Endothelial cell of hepatic sinusoid (primary cell): ENCODE data around the gene KLHDC4.
"Not testable (repeated sequence)": the region's sequence is repeated elsewhere in the genome, so short reads cannot be mapped to it uniquely, and the experiment has no call there.

Experiments used
- in situ Hi-C: cut with HindIII; loops from 2 replicates; pipeline ENCODE4 v1.10.0; 2017; ENCODE audit warnings: low sequenced_read_pairs

The KLHDC4 gene

DNA sequence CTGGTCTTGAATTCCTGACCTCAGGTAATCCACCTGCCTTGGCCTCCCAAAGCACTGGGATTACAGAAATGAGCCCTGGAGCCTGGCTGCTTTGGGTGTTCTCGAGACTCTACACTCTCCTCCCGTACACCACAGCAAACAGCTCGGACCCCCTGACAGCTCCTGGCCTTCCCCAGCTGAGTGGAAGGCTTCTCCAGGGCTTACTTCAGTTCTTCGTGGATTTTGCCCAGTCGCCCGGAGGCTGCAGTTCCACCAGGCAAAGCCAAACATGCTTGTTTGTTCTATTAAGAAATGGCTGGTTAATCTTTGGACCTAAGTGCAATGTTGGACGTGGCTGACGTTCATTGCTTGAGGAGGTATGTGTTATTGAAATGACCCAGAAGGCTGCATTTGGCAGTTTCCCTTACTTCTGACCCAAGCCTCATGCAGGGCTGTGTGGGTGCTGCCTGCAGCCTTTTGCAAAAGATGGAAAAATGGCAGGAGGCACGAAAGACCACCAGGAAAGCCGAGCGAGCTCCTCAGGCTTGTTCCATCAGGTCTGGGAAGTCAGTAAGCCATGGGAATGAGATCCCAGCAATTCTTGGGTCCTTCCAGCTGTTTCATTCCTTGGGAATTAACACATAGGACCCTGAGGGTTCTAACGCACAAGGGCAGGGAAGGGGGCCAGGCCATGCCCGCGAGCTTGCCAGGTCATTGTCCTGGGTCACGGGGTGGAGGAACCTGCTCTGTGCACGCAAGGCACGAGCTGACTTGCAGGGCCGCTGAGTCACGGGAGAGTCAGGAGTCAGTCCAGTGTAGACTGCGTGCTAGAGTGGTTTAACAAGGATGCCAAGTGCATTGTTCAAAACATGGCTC is 23.9 kb upstream of the KLHDC4 start:
- in situ Hi-C loops, result no loop called here

DNA sequence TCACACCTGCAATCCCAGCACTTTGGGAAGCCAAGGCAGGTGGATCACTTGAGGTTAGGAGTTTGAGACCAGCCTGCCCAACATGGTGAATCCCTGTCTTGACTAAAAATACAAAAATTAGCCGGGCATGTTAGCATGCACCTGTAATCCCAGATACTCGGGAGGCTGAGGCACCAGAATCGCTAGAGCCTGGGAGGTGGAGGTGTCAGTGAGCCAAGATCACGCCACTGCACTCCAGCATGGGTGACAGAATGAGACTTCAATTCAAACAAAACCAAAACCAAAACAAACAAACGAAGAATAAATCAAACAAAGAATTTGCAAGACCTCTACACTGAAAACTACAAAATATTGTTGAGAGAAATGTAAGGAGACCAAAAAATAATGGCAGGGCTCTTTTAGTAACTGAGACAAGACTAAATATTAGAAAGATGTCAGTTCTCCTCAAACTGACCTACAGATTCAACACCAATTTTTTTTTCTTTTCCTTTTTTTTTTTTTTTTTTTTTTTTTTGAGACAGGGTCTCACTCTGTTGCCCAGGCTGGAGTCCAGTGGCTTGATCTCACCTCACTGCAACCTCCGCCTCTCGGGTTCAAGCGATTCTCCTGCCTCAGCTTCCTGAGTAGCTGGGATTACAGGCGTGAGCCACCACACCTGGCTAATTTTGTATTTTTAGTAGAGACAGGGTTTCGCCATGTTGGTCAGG is 23.1 kb upstream of the KLHDC4 start:
- in situ Hi-C loops, result not testable (repeated sequence)

DNA sequence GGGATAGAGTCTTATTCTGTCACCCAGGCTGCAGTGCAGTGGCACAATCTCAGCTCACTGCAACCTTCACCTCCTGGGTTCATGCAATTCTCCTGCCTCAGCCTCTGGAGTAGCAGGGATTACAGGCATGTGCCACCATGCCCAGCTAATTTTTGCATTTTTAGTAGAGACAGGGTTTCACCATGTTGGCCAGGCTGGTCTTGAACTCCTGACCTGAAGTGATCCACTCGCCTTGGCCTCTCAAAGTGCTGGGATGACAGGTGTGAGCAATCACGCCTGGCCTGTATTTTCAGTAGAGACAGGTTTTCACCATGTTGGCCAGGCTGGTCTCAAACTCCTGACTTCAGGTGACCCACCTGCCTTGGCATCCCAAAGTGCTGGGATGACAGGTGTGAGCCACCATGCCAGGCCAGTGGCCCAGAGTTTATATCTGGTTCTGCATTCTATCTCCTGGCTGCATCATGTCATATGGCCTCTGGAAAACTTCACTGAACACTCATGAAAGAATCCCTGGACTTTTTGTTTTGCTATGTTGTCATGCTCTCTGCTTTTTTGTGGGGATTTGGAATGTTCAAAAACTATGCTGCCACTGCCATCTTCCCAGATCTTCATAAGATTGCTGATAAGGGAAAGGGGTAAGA is 21.8 kb upstream of the KLHDC4 start:
- in situ Hi-C loops, result not testable (repeated sequence)

DNA sequence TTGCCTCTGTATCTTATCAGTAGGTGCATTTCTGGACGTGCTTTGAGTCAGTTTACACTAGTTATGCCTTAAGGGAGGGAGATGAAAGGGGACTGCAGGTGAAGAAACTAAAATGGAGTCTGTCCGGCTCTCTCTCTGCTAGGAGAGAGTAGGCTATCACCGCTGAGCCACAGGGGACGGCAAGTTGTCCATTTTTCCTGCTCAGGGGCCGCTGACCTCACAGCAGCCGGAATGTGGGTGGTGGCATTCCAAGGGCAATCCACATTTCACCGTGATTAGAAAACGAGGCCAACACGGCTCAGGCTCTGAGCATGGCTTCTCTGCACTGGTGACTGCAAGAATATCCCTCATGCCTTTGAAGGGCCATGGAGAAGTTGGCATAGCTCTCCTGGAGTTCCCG is 19.0 kb upstream of the KLHDC4 start:
- in situ Hi-C loops, result no loop called here

DNA sequence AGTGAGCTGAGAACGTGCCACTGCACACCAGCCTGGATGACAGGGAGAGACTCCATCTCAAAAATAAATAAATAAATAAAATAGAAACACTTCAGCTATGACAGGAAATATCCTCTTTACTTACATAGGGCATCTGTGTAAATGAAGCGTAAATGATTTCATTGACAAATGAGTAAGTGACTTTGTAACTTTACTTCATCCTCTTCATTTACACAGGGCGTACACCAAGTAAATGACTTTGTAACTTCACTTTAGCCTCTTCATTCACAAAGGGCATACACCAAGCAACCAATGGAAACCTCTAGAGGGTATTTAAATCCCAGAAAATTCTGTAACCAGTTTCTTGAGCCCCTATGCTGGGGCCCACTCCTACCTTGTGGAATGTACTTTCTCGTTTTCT is 16.2 kb upstream of the KLHDC4 start:
- in situ Hi-C loops, result no loop called here

DNA sequence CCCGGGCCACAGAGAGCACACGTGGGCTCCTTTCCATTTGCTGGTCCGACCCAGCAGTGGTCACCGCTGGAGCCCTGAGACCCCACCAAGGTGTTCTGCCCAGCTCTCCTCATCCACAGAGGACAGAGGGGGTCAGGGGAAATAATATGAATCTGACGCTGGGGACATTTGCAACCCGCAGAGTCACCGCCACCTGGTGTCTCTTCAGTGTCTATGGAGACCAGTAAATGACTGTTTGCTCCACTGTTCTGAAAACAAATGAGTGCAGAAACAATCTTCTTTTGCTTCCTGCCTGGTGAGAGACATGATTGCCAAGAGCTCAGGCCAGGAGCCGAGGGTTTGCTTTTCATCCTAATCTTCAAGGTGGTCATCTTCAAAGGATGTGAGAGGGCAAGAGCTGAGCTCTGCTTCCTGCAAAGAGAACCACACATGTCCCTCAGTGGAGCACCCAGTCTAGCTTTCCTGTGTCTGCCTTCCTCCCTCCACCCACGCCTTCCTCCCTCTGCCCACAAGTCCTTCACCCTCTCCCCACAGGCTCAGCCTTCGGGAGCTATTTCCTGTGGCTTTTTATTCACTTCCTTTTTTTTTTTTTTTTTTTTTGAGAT is 14.7 kb upstream of the KLHDC4 start:
- in situ Hi-C loops, result no loop called here

DNA sequence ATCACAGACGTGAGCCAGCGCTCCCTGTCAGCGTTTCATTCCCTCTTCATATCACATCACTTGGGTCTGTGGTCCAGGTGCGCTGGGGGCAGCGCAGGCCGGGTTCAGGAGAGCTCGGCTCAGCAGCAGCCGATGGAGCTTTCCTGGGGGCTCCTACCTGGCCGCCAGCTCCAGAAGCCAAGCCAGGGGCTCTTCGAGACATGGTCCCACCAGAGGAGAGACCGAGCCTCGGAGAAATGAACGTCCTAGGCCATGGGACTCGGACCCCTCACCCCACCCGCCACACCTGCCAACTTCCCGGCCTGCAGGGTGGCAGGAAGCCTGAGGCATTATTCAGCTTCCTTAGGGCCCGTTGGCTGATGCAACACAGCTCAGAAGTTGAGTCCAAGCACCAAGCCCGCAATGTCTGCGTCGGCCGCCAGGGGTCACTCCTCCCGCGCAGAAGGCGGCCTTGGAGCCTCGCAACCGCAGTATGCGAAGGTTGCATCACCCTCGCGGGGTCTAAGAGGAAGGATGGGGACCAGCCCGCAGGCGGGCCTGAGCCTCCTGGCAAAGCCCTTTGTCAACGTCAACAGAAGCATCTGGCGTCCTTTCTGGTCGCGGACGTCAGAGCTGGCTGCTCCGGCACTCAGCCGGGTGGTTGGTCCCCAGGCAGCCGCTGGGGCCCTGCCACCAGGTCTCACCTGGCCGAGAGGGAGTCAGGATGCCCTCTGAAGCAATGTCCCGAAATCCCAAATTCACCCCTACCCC is 13.2 kb upstream of the KLHDC4 start:
- in situ Hi-C loops, result no loop called here

DNA sequence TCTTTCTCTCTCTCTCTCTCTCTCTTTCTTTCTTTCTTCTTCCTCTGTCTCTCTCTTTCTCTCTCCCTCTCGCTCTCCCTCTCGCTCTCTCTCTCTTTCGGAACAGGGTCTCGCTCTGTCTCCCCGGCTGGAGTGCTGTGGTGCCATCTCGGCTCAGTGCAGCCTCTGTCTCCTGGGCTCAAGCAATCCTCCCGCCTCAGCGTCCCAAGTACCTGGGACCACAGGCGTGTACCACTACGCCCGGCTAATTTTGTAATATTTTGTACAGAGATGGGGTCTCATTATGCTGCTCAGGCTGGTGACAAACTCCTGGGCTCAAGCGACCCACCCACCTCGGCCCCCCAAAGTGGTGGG is 12.7 kb upstream of the KLHDC4 start:
- in situ Hi-C loops, result no loop called here

DNA sequence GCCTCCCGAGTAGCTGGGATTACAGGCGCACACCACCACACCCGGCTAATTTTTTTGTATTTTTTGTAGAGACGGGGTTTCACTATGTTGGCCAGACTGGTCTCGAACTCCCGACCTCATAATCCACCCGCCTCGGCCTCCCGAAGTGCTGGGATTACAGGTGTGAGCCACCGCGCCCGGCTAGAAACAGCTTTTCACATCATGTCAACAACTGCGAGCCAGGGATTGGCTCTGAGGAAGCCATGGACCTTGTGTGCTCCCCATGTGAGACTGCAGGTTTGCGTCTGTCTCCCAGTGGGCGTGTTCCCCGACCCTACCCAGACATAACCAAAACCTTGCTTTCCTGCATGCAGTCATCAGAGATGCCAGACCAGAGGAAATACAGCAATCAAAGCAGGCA is 8.1 kb upstream of the KLHDC4 start:
- in situ Hi-C loops, result not testable (repeated sequence)

DNA sequence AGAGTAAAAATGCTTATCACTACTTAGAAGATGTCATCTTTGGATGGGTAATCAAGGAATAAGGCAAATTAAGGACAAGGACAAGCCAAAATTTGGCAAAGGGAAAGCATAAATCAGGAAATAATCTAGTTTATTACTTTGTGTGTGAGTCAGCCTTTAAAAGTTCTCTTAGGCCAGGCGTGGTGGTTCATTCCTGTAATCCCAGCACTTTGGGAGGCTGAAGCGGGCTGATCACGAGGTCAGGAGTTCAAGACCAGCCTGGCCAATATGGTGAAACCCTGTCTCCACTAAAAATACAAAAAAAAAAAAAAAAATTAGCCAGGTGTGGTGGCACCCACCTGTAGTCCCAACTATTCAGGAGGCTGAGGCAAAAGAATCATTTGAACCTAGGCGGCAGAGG is 1.7 kb upstream of the KLHDC4 start:
- in situ Hi-C loops, result not testable (repeated sequence)

DNA sequence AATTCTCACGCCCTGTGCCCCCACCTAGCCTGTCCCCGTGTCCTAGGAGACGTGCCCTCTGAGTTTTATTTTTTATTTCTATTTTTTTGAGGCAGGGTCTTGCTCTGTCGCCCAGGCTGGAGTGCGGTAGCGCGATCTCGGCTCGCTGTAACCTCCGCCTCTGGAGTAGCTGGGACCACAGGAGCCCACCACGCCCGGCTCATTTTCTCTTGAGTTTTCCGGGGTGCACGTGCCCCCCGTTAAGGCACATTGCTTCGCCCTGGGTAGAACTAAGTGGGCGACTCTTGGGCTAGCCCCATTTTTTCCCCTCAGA is 655 bp upstream of the KLHDC4 start:
- in situ Hi-C loops, result no loop called here

DNA sequence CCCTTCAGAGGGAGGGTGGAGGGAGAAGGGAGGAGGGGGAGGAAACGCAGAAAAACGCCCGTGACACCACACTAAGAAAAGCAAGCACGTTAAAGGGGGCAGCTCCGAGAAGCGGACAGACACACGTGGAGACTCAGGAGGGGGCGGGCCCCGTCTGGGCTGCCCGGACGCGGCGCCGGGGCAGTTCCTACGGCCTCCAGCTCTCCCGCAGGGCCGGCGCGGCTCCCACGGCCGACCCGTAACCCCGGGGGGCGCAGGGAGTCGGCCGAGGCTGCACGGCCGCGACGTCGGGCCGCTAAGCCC is 362 bp downstream of the KLHDC4 start:
- in situ Hi-C loops, result no loop called here

DNA sequence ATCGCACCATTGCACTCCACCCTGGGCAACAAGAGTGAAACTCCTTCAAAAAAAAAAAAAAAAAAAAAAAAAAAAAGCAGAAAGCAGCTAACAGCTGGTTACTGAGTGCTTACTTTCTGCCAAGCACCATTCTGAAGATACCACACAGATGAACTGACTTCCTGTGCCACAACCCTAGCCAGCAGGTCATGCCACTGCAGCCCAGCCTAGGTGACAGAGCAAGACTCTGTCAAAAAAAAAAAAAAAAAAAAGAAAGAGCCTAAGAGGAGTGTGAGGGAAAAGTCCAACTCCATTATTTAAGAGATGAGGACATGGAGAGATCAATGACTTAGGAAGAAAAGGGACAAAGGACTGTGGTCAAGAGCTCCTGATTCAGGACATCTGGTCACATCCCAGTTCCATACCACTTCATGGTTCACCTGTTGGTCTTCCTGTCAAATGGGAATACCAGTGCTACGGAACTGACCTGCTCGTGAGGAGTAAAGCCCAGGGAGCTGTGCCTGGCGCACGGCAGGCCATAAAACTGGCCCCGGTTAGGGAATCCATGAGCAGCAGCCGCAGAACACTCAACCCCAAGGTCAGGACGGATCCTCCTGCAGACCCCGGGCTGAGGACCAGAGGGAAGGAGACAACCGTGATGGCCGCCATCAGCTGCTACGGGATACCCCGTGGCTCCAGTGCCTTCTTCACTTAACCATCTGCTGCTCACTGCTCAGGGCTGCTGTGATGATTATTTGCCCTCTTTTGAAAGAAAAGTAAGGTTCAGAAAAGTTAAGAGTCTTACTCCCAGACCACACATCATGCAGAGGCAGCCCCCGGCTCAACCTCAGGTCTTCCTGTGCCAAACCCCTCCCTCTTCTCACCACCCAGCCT is 950 bp downstream of the KLHDC4 start:
- in situ Hi-C loops, result loop anchor here (5.0 kb wide), 1 partner anchor 43 kb away; no protein-coding TSS in a partner anchor

DNA sequence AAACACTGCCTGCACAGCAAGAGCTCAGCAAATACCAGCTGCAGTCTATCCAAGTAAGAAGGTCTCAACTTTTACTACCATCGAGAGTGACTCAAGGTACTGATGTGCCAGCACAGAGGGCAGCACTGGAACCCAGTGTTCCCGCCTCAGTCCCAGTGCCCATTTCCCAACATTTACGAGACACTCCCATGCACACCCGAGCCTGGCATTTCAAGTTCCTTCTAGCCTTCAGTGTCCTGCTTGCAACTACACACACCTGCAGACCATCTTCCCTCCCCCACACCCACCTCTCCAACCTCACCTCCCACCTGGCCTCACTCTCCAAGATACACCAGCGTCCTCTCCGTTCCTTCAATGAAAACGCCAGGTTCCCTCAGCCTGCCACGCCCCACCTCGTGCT is 3.2 kb downstream of the KLHDC4 start:
- in situ Hi-C loops, result loop anchor here (5.0 kb wide), 1 partner anchor 40 kb away; no protein-coding TSS in a partner anchor

DNA sequence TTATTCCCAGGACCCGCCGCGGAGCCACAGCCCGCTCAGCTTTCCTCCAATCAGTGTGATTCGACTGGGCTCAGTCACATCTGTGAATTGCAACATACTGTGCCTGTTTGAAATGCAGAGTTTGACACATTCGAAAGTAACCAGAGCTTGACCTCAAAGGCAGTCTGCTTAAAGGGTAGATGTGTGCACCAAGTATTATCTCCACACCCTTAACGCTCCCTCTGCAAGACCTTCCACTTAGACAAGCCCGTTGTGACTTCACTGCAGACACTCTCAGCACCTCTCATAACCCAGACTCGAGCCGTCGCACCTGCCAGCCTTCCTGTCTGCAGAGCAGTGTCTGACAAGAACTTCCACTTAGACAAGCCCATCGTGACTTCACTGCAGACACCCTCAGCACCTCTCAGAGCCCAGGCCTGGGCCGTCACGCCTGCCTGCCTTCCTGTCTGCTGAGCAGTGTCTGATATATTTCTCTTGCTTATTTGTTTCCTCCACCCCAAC is 3.7 kb downstream of the KLHDC4 start:
- in situ Hi-C loops, result loop anchor here (5.0 kb wide), 1 partner anchor 40 kb away; no protein-coding TSS in a partner anchor

DNA sequence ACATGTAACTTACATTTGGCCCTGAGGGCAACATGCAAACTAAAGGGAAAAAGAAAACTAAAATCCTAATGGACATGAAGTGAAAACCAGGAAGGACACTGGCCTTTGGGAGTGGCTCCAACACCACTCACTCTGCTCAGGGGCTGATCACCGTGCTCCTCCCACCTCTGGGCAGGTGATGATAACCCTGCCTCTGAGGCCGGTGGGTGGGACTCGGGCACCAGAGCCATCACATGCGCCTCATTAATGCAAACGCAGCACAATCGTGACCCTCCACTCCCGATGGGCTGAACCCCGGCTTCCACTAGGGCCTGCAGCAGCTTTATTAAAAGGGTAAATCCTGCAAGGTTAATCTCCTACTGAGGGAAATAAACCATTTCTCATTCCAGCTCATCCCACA is 4.7 kb downstream of the KLHDC4 start:
- in situ Hi-C loops, result loop anchor here (5.0 kb wide), 1 partner anchor 39 kb away; no protein-coding TSS in a partner anchor

DNA sequence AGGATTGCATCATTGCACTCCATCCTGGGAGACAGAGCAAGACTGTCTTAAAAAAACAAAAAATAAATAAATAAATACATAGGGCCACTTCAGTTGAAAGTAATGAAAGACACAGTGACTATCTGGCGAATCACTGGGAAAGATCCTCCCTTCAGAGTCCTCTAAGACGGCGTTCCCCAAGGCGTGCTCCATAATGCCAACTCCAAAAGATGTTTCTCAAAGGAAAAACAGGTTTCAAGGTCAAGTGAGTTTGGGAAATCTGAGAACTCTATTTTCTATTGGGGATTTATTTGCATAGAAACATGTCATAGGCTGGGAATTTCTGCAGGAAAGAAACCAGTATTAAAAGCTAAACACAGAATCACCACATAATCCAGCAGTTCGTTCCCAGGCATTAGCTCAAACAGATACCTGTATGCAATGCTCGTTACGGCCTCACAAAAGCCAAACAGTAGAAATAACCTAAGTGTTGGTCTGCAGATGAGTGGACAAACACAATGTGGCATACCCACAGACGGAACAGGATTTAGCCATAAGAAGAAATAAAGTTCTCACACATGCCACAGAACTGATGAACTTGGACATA is 7.9 kb downstream of the KLHDC4 start:
- in situ Hi-C loops, result no loop called here

DNA sequence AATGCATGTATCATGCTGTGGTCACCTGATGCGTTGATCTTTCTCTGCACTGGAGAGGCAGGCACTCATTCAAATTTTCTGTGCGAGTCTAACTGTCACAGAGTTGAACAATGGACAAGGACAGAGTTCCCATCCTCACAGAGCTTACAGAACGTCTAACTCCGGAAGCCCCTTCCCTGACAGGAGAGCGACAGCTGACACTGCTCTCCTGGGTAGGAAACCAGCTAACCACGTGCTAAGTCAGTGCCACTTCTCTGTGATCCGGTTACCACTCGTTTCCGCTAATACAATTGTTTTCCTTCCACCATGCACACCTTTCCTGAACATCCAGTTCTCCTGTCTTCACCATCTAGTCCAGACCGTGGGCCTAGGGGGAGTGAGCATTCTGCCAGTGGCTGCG is 11.3 kb downstream of the KLHDC4 start:
- in situ Hi-C loops, result no loop called here

DNA sequence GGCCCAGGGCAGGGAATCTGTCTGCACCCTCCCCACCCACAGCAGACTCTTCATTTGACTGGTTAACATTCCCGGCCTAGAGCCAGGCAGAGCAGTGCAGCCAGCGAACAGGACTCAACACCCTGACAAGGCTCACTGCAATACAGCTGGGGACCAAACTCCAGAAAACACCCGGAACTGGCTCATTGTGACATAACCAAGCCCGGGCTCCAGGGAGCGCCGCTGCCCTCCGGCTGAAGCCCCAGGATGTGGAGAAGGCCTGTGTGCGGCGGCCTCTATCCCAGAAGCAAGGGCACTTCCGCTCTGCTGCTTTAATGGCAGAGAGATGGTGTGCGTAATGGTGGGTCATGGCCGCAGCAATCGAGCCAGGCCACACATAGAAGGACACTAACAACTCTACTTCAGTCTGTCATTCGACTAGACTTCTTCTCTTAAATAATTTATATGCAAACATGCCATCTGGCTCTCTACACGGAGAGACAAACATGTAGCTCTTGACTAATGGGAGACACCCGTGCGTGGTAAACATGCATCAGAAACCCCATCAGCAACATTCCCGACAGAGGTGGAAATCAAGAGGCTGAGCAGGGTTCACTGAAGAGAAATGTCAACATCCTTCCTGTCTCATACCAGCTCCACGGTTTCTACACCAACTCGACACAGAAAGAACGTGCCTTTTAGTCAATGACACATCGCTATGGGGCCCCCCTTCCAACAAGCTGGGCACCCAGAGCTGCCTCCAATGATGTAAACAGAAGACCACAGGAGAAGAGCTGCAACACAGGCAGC is 18.0 kb downstream of the KLHDC4 start:
- in situ Hi-C loops, result no loop called here
